Stimulated activated CD8-positive, alpha-beta memory T cell treated with anti-CD3 and anti-CD28 coated beads, Interleukin-15, amount 100 ng/mL, for 1 hour (primary cell): ENCODE results near the gene BHLHE23.
A peak's percentile ranks its signal among the peaks of the same experiment; 100 is the strongest.

ENCODE experiments used
- DNase-seq: peaks from one replicate; pipeline ENCODE4 v3.0.0-alpha.2; 2020; ENCODE audit warnings: low read depth

Gene BHLHE23

DNA sequence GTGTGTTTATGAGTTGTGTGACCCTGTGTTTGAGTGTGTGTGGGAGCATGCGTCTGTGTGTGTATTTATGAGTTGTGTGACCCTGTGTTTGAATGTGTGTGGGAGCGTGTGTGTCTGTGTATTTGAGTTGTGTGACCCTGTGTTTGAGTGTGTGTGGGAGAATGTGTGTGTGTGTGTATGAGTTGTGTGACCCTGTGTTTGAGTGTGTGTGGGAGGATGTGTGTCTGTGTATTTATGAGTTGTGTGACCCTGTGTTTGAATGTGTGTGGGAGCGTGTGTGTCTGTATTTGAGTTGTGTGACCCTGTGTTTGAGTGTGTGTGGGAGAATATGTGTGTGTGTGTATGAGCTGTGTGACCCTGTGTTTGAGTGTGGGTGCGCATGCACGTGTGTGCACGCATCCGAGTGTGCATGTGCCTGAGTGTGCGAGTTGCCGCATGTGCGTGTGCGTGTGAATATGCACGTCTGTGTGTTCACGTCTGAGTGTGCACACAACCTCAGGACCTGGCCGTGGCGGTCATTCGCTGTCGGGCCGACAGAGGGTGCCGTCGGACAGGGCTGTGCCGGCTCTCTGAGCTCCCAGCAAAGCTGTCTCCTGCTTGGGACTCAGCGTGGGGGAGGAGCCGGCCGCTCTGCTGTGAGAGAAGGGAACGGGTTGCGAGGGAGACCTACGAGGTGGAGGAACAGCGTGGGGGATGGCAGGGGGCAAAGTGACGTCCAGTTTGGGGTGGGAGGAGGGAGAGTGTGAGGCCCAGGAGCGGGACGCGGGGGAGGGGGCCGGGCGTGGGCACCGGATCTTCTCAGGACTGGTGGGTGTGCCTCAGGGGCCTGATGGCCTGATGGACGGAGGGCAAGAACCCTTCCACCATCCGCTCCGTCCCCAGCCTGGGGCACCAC lies 34.6 kb downstream of the BHLHE23 start:
- DNase-seq, result peak; percentile 75

DNA sequence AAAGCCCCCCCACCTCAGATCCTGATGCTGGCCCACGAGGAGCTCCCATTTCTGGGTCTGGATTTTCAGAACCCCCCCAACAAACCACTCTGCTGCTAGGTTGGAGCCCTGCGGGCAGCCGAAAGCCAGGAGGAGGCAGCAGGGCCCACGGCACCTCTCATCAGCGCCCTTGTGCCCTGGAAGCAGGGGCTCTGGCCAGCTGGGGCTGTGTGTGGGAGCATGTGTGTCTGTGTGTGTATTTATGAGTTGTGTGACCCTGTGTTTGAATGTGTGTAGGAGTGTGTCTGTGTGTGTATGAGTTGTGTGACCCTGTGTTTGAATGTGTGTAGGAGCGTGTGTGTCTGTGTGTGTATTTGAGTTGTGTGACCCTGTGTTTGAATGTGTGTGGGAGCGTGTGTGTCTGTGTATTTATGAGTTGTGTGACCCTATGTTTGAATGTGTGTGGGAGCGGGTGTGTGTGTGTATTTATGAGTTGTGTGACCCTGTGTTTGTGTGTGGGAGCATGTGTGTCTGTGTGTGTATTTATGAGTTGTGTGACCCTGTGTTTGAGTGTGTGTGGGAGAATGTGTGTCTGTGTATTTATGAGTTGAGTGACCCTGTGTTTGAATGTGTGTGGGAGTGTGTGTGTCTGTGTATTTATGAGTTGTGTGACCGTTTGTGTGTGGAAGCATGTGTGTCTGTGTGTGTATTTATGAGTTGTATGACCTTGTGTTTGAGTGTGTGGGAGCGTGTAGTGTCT lies 35.4 kb downstream of the BHLHE23 start:
- DNase-seq, result no peak

DNA sequence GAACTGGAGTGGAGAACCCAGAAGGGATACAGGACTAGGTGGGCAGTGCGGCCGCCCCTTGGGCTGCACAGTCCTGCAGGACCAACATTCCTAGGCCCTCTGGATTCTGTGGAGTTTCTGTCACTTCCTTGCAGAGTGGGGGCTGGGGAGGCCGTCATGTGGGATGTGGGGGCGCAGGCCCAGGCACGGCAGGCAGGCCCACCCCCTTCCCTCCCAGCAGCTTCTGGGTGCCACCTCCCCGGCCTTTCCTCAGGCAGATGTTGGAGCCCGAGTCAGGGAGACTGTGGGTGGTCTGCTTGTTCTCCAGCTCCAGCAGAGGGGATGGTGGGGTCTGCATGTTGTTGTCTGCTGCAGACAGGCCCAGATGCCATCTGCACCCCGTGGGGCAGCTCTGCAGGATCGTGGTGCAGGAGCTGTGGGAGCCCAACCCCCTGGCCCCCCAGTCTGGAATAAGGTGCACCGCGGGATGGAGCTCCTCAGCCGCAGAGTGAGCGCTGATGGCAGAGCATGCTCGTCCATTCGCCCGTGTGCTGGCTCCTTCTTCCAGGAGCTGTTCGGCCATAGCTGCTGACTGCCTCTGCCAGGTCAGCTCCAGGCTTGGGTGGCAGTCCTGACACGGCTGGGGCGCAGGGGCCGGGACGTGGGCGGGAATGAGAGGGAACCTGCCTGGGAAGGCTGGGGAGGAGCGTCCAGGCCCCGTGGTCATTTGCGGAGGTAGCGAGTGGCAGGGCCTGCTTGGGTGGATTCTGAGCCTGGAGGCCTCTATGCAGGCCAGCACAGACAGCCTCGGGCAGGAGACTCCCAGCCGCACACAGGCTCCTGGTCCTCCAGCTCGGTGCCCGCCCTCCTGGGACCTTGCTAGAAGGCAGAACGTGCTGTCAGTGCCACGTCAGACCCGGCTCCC lies 36.2 kb downstream of the BHLHE23 start:
- DNase-seq, result no peak

DNA sequence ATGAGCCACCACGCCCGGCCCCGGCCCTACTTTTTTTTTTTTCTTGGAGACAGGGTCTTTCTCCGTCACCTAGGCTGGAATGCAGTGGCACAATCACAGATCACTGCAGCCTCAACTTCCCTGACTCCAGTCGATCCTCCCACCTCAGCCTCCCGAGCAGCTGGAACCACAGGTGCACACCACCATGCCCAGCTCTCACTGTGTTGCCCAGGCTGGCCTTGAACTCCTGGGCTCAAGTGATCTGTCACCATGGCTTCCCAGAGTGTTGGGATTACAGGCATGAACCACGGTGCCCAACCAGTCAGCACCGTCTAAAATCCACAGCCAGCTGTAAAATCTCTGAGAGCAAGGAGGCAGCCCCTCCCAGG lies 36.8 kb downstream of the BHLHE23 start:
- DNase-seq, result no peak

DNA sequence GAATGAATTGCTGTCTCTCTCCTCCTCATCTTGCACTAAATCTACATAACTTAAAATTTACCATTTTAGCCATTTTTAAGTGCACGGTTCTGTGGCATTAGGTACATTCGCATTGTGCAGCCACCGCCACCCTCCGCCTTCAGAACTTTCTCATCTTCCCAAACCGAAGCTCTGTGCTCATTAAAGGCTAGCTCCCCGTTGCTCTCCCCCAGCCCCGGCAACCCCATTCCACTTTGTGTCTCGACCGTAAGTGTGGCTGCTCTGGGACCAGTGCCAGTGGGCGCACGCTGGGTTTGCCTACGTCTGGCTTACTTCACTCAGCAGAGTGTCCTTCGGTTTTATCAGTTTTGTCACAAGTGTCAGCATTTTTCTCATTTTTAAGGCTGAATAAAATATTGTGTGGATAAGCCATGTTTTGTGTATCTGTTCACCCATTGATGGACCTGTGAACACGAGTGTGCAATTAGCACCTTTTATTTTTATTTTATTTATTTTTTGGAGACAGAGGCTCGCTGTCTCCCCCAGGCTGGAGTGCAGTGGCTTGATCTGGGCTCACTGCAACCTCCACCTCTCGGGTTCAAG lies 37.5 kb downstream of the BHLHE23 start:
- no peak for DNase-seq

DNA sequence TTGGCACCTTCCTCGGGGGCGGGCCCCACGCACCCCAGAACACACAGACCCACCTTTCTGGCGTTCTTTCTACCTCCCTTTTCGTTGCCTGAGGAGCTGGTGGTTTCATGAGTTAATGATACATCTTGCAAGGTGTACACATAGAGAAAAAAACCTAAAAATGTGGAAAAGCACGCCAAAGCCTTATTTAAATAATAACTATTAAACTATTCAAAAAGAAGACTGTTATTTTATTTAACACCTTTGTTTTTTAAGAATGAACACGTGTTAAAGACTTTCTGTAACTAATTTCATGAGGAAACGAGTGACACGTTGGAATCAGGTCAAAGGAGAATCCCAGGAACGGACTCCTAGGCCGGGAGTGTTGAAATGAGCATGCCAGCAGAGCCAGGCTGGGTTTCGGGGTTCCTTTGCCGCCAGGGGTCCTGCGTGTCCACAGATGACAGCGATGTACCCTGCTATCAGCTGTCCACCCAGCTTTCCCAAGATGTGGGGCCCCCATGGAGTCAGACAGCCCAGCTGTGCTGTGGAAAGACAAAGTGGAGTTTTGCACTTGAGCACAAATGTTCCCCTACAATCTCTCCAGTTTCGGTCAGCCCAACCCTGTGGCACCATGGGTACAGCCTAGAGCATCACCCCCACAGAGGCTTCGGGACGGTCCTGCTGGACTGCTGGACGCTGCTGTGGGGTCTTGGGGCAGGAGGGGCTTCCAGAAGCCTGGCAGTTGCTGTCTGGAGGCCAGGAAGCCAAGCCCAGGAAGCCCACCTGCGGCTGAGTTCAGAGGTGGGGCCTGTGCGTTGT lies 38.2 kb downstream of the BHLHE23 start:
- no peak for DNase-seq

DNA sequence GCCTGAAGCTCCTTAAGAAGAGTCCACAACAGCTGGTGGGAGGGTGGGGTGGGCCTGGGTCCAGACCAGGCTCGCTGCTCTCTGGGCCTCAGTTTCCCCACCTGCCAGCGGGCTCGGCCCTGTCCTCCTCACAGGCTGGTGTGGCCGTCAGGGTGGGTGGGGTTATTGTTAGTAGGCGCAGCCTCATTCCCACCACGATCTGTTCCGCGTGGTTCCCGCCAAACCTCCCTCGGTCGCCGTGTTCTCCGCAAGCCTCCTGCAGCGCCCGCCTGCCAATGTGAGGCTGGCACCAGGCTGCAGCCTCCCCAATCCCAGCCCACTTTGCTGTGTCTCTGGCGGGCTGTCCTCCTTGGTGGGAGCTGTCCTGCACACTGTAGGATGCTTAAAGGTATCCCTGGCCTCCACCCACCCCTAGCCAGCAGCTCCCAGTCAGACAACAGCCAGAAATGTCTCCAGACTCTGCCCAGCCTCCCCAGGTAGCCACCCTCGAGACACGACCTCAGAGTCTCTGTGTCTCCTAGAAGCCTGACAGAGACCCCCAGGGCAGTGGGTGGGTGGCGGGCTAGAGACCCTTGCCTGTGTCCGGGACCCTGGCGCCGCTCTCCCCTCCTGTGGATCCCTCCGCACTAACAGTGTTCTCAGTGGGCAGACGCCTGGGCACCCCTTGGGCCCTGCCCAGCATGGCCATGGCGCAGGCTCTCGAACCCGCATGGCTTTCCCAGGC lies 39.0 kb downstream of the BHLHE23 start:
- no peak for DNase-seq

DNA sequence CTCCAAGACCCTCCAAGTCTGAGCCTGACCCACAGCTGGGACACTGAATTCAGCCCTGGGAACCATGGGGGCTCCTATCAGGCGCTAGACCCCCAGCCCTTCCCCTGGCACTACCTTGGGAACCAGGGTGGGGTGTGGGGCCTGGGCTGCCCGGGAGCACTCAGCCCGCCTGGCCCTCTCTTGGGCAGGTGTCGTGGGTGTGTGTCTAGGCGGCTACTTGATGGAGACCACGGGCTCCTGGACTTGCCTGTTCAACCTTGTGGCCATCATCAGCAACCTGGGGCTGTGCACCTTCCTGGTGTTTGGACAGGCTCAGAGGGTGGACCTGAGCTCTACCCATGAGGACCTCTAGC lies 39.6 kb downstream of the BHLHE23 start:
- no peak for DNase-seq

DNA sequence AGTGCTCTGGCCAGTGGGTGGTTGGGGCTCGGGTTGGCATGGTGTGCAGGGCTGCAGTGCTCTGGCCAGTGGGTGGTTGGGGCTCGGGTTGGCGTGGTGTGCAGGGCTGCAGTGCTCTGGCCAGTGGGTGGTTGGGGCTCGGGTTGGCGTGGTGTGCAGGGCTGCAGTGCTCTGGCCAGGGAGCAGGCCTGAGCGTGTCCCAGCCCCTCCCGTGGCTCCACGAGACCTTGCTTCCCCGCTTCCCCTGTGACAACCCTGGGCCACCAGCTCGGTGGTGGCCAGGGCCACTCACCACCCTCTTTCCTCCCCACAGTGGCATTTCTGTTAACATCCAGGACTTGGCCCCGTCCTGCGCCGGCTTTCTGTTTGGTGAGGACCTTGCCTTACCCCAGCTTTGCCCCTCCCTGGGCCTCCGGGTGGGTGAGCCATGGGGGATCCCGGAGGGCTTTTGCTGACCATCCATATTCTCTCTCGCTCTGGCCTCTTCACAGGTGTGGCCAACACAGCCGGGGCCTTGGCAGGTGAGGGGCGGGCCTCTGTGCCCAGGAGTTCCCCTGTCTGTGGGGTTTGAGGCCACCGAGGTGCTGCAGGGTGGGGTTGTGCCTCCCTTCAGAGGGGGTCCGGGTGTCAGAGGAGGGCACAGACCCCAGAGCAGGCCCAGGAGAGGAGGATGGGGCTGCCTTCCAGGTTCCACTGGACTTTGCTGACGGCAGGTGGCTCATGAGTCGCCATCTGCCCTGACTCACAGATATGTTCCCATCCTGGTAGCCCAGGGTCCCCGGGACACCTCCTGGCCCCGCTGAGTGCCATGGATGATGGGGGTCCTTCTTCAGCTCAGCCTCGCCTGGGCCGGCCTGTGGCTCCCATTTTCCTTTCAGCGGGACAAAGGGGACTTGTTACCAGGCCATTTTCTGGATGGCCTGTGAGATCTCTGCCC lies 40.3 kb downstream of the BHLHE23 start:
- DNase-seq, result no peak

DNA sequence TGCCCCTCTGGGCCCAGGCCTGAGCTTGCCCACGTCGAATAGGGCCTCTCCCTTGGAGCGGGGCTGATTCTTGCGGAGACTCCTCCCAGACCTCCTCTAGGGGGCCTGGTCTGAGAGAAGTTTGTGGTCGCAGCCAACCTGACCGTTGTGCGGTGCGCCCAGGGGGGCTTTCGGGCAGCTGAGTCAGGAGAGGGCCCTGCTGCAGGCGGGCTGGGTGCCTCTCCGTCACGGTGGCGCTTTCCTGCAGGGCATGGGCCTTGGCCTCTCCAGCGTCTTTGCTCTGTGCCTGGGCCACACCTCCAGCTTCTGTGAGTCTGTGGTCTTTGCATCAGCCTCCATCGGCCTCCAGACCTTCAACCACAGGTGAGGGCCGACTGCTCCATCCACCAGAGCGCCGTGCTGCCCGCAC lies 41.4 kb downstream of the BHLHE23 start:
- DNase-seq, result no peak

DNA sequence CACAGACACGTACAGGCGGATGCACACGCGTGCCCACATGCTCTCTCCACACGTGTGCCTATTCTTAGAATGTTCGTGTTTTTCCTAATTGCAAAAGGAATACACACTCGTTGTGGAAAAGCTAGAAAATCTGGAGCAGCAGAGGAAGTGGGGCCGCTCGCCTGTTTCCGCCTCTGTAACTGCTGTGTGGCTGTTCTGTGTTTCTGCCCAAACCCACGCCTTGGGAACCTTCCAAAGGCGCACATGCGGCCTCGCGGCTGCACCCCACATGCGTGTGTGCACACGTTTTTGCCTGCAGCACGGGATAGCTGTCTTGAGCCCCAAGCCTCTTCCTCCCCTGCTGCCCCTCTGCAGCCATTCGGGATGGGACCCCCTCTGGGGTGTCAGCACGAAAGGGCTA lies 42.1 kb downstream of the BHLHE23 start:
- DNase-seq, result no peak

DNA sequence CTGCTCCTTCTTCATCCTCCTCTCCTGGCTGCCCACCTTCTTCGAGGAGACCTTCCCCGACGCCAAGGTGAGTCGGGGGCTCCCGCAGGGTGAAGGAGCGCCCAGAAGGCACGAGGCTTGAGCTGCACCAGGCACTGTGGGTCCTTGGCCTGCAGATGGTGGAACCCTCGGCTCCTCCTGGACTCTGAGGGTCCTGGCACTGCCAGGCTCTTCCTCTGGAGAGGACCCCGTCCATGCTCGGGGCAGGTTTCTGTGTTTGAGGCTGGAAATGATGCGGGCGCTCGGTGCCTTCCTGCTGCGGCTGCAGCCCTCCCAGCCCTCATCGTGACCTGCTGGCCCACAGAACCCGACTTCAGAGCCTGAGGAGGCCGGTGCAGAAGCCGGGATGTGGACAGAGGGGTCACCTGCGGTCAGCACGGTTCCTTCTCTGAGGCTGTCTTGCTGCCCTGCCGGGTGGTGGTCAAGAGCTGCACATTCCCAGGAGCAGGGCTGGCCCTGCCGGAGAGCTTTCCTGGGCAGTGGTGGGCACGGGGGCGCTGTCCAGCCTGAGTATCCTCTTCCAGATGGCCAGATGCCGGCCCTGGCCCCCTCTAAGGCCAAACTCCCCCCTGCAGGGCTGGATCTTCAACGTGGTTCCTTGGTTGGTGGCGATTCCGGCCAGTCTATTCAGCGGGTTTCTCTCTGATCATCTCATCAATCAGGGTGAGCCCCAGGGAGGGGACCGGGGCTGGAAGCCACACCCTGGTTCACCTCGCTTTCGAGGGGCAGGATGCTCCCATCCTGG lies 43.0 kb downstream of the BHLHE23 start:
- no peak for DNase-seq

DNA sequence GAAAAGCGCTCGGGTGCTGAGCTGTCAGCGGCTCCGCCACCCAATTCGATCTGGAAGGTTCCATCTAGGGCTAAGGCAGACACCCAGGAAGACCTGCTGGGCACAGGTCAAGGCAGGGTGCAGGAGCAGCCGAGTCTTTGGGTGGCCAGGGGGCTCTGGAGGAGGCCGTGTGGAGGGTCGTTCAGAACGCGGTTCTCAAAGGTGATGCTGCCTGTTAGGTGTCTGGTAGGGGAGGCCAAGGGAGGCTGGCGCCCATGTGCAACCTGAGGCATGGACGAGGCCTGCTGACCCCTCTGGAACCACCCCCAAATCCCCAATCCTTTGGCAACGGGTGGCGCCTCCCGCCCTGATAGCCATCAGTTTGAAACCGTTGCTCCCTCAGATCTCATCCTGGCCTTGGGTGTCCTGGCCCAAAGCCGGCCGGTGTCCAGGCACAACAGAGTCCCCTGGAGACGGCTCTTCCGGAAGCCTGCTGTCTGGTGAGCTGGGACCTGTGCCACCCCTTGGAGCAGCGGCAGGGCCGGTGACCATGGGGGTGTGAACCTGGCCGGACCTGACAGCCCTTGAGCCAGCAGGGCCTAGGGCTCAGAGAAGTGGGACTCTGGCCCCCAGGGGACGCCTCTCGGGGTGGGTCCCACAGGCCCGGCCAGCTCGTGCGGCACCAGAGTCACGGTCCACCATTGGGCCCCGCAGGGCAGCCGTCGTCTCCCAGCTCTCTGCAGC lies 43.7 kb downstream of the BHLHE23 start:
- no peak for DNase-seq

DNA sequence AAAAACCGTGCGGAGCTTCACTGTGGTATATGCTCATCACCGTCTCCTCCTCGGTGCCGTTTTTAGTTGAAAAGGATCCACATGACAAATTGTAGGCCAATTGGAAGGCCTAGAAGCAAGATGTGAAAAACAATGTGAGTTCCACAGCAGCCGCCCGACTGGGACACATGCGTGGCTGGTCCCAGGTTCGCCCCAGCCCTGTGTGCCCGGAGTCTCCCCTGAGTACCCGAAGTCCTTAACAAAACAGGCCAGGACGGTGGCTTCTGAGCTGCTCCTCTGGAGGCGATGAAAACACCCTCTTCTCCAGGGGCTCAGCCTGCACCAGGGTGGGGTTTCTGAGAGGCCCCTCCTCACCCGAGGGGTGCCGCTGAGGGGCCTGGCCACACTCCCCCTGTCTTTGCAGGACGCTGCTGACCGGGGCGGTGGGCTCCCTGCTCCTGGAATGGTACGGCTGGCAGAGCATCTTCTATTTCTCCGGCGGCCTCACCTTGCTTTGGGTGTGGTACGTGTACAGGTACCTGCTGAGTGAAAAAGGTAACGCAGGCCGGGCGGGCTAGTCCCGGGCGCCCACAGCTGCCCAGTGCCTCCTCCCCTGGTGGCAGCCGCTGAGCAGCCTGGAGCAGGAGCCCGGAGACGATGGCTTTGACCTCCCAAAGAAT lies 44.4 kb downstream of the BHLHE23 start:
- DNase-seq, result no peak

DNA sequence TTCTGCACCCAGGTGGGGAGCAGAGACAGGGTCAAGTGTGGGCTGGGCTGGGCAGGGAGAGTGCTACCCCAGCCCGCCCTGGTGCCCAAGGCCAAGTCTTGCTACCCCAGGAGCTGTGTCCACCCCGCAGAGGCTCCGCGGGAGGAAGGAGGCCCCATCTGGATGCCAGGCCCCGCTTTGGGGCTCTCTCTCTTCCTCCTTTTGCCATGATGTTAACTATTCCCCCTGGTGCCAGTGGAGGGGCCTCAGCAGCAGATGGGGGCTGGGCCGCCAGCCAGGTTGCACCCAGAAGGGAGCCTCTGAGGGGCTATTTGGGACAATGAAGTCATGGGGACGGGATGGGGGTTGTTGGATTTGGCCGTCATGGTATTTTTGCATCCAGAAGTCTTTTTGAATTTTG lies 45.0 kb downstream of the BHLHE23 start:
- no peak for DNase-seq

DNA sequence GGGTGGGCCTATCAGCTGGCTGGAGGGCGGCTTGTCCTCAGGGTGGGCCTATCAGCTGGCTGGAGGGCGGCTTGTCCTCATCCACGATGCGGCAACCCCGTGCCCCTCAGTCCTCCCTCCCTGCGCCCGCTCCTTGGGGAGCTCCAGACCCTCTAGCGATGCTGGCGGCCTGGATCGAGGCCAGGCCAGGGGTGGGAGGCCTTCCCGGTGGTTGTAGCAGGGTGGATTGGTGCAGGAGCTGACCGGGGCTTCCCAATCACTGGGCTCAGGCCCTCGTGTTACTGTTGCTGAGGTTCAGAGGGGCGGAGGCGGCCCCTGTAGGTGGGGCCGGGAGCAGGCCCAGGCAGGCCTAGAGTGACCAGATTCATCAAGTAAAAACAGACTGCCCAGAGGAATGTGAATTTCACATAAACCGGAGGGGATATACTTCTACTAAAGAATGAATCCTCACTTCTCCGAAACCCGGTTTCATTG lies 45.4 kb downstream of the BHLHE23 start:
- no peak for DNase-seq
